HFF-Myc (cell line): ENCODE data around the gene RNASE4.

ENCODE experiments used
- DNase-seq: peaks from one replicate; pipeline ENCODE4 v3.0.0-alpha.2; 2011; ENCODE audit warnings: low read depth; ENCODE audit errors: extremely low read depth
- H3K4me3 ChIP-seq: replicated peaks from 2 replicates; pipeline ENCODE4 v1.5.1; 2011; ENCODE audit warnings: low read depth, mild to moderate bottlenecking, control low read depth, low read length
- CTCF ChIP-seq: IDR thresholded peaks from 2 replicates; pipeline ENCODE4 v1.5.1; 2012; ENCODE audit warnings: mild to moderate bottlenecking, low read depth, low read length, control low read depth; ENCODE audit errors: missing control alignments

Gene RNASE4

GRCh38 chr14:20682435-20683124 is 1.8 kb upstream of the RNASE4 start:
- H3K4me3 ChIP-seq, result peak overlapping the region; percentile 82
- no peak for TF ChIP-seq CTCF
- DNase-seq, result peak; percentile 77

GRCh38 chr14:20683125-20683890 is 1.1 kb upstream of the RNASE4 start:
- no peak for TF ChIP-seq CTCF
- peak overlapping the region; percentile 82 for H3K4me3 ChIP-seq
- DNase-seq, result peak; percentile 93

GRCh38 chr14:20684662-20685456 is 499 bp downstream of the RNASE4 start:
- no peak for TF ChIP-seq CTCF
- no peak for DNase-seq
- peak overlapping the region; percentile 82 for H3K4me3 ChIP-seq

- DNase-seq, result no peak
- TF ChIP-seq CTCF, result no peak
- H3K4me3 ChIP-seq, result no peak overlapping the region
These were observed 2.2 kb downstream of the RNASE4 start for GRCh38 chr14:20686386-20687143.

- H3K4me3 ChIP-seq, result no peak overlapping the region
- TF ChIP-seq CTCF, result no peak
- DNase-seq, result no peak
These were observed 3.2 kb downstream of the RNASE4 start for GRCh38 chr14:20687362-20688166.
